Adrenal gland (tissue), 12 donors: Measurements from ENCODE around the gene BIK. TPM values are rescaled to one million over a fixed set of nuclear protein-coding genes. Genes with fewer than 3 reads are reported as not detected.
"Not testable (repeated sequence)": the region's sequence is repeated elsewhere in the genome, so short reads cannot be mapped to it uniquely, and the experiment has no call there.

ENCODE experiments used
- DNase-seq, 7 donors: peaks; one replicate each; pipeline ENCODE4 v3.0.0-alpha.2; 2019 to 2020
- H3K27ac ChIP-seq, 5 donors: fragments of 200-600 bp; sonication (generic) in 4 of 5; 1 replicate in 3 of 5; 2 replicates in 2 of 5; pipeline versions ENCODE4 v1.5.1 to v1.8.0; 2016 to 2020; ENCODE audit warnings: mild to moderate bottlenecking in 1 of 5
- H3K27me3 ChIP-seq: fragments of 200-600 bp; 2 replicates; pipeline ENCODE4 v1.8.0; 2021
- H3K36me3 ChIP-seq, 2 donors: fragments of 200-600 bp; replicated peaks in 1 of 2; 1 replicate in 1 of 2; 2 replicates in 1 of 2; pipeline versions ENCODE4 v1.5.1 to v1.8.0; 2018 to 2022
- H3K4me1 ChIP-seq, 2 donors: fragments of 200-600 bp; replicated peaks in 1 of 2; 1 replicate in 1 of 2; 2 replicates in 1 of 2; pipeline versions ENCODE4 v1.5.1 to v1.8.0; 2018 to 2021
- H3K4me3 ChIP-seq, 4 donors: fragments of 200-600 bp; sonication (generic) in 3 of 4; one replicate each; pipeline ENCODE4 v1.5.1; 2016 to 2018
- H3K9me3 ChIP-seq, 3 donors: fragments of 200-600 bp; sonication (generic) in 1 of 3; replicated peaks in 1 of 3; 1 replicate in 2 of 3; 2 replicates in 1 of 3; pipeline versions ENCODE4 v1.5.1 to v1.8.0; 2016 to 2021
- CTCF ChIP-seq, 6 experiments: fragments of 450-650 bp in 4 of 6; fragments of 200-600 bp in 2 of 6; sonication (generic) in 1 of 6; IDR thresholded peaks; 1 replicate in 5 of 6; 2 replicates in 1 of 6; pipeline versions ENCODE4 v1.5.1 to v1.8.0; 2016 to 2021; ENCODE audit warnings: antibody characterized with exemption in 6 of 6, mild to moderate bottlenecking in 2 of 6, moderate library complexity in 1 of 6
- POLR2A ChIP-seq, 2 donors: fragments of 450-650 bp; IDR thresholded peaks; one replicate each; pipeline ENCODE4 v1.6.1; 2017; ENCODE audit warnings: antibody characterized with exemption in 2 of 2, mild to moderate bottlenecking in 2 of 2, moderate library complexity in 1 of 2
- WGBS, 4 donors: extraction: QIAGEN DNeasy Blood & Tissue Kit in 2 of 4; methylation state at CpG; one replicate each; pipeline versions ENCODE4 v1.1.5 to v1.1.7; 2013 to 2017; 5-methylcytosine and 5-hydroxymethylcytosine counted together
- intact Hi-C, 2 donors: fragments of 100-400 bp; cut with DNase I; formaldehyde crosslinking; loops; one replicate each; pipeline versions ENCODE4 v1.14.1 to v1.15.0; 2022 to 2023
- polyA plus RNA-seq, 3 donors: library from polyadenylated mRNA; stranded (reverse); fragments of 200-250 nt in 2 of 3; fragments of 350-450 nt in 1 of 3; fragmentation: Illumina TruSeq in 1 of 3; extraction: RNeasy Lipid Tissue Mini Kit (QIAGEN cat#74804) in 1 of 3; gene quantifications; one replicate each; pipeline ENCODE4 v1.2.3, GENCODE V29; 2013 to 2014
- total RNA-seq, 9 donors: library from RNA; depleted of rRNA in 4 of 9; stranded (reverse); fragments of >200 nt in 4 of 9; fragments of 120-200 nt in 1 of 9; fragmentation: NEBNext Ultra II Directional in 1 of 9; extraction: Animal tissue kit (Norgen Biotek cat#: 25700) in 1 of 9; gene quantifications; one replicate each; pipeline versions ENCODE4 v1.1.0 to v1.2.4, GENCODE V29; 2013 to 2023
- donor health status: healthy with polysubstance abuse.
- donor health status: Bipolar disorder and iron deficiency.
- donor health status: DM: yes; HTN: yes; CAD: no.
- donor health status: DM: no; HTN: no; CAD: no.
- donor health status: DM: no; HTN: no; CAD: no.
- donor health status: DM: yes; HTN: yes; CAD: no.

Gene BIK
- total and polyA plus RNA-seq, 12 donors = 1.7 to 7.4 (median 3.0) TPM; not detected in 1

- WGBS, 4 donors = 25 to 40% (median 30%) methylated on average over 1 to 7 of the region's 7 CpGs
- H3K4me1 ChIP-seq = peaks cover 27 to 41% of the 10 kb centered on the region in 2 donors
- H3K9me3 ChIP-seq = no peaks in the 10 kb centered on the region
- no peaks in the 10 kb centered on the region for H3K36me3 ChIP-seq
- H3K4me3 ChIP-seq = no peak overlapping the region
- peak in 1 of 2 donors; percentile 40 for TF ChIP-seq POLR2A (IDR thresholded peaks at IDR 0.05)
- TF ChIP-seq CTCF (IDR thresholded peaks at IDR 0.05) = no peak
- peak overlapping the region; percentile 52 to 89 (median 81) for H3K27ac ChIP-seq
- DNase-seq = peak; percentile 77 to 97 (median 94)
- H3K27me3 ChIP-seq = no peaks in the 10 kb centered on the region
- intact Hi-C loops = no loop called here
Measured at GRCh38 chr22:43101306-43101705, 9.2 kb upstream of the BIK start.

GRCh38 chr22:43104056-43104625 is 6.4 kb upstream of the BIK start:
- H3K4me1 ChIP-seq = peaks cover 27 to 41% of the 10 kb centered on the region in 2 donors
- H3K9me3 ChIP-seq, H3K36me3 ChIP-seq, H3K27me3 ChIP-seq, intact Hi-C loops, H3K4me3 ChIP-seq: not testable (repeated sequence)
- peak in 1 of 6 experiments; percentile 3 for TF ChIP-seq CTCF (IDR thresholded peaks at IDR 0.05)
- peak in 1 of 2 donors; percentile 50 for TF ChIP-seq POLR2A (IDR thresholded peaks at IDR 0.05)
- peak; percentile 66 to 94 (median 88) for DNase-seq
- peak overlapping the region; percentile 57 to 86 (median 83) for H3K27ac ChIP-seq
- 31 to 54% (median 37%) methylated on average over 15 of the region's 15 CpGs for WGBS, 4 donors

GRCh38 chr22:43104950-43105349 is 5.6 kb upstream of the BIK start:
- Histone ChIP-seq H3K4me1 (peaks cover 27 to 41% of the 10 kb centered on the region in 2 donors), H3K27ac (peak overlapping the region in 3 of 5 donors; percentile 83 to 86 (median 83))
- H3K36me3 ChIP-seq, H3K9me3 ChIP-seq, DNase-seq, H3K27me3 ChIP-seq, intact Hi-C loops, H3K4me3 ChIP-seq: not testable (repeated sequence)
- WGBS, 4 donors = 94 to 99% (median 98%) methylated on average over 3 of the region's 3 CpGs

GRCh38 chr22:43106302-43106701 is 4.2 kb upstream of the BIK start:
- Histone ChIP-seq H3K27me3 (no peaks in the 10 kb centered on the region), H3K9me3 (no peaks in the 10 kb centered on the region), H3K27ac (no peak overlapping the region), H3K4me3 (no peak overlapping the region), H3K4me1 (peaks cover 29 to 45% of the 10 kb centered on the region in 2 donors), H3K36me3 (no peaks in the 10 kb centered on the region)
- DNase-seq = no peak
- no peak for TF ChIP-seq POLR2A (IDR thresholded peaks at IDR 0.05)
- no peak for TF ChIP-seq CTCF (IDR thresholded peaks at IDR 0.05)
- 91 to 93% (median 92%) methylated on average over 8 of the region's 8 CpGs for WGBS, 4 donors
- intact Hi-C loops = no loop called here

- Histone ChIP-seq H3K36me3 (no peaks in the 10 kb centered on the region), H3K9me3 (no peaks in the 10 kb centered on the region), H3K4me1 (peaks cover 13 to 19% of the 10 kb centered on the region in 2 donors), H3K27me3 (no peaks in the 10 kb centered on the region), H3K27ac (no peak overlapping the region), H3K4me3 (no peak overlapping the region)
- TF ChIP-seq CTCF (IDR thresholded peaks at IDR 0.05) (no peak), POLR2A (IDR thresholded peaks at IDR 0.05) (no peak)
- WGBS, 4 donors = 60 to 71% (median 65%) methylated on average over 5 of the region's 5 CpGs
- DNase-seq = no peak
- intact Hi-C loops = no loop called here
Measured at GRCh38 chr22:43109511-43109910, 1.0 kb upstream of the BIK start.
